Stimulated activated CD4-positive, alpha-beta T cell treated with anti-CD3 and anti-CD28 coated beads, TNF-alpha, amount 100 ng/mL, for 24 hours (primary cell): ENCODE measurements around the gene LRP2.
"Not testable (repeated sequence)": the region's sequence is repeated elsewhere in the genome, so short reads cannot be mapped to it uniquely, and the experiment has no call there.

ENCODE experiments used
- DNase-seq, 3 experiments: peaks; one replicate each; pipeline ENCODE4 v3.0.0-alpha.2; 2020; ENCODE audit warnings: low read depth in 3 of 3

The LRP2 gene

GRCh38 chr2:169175112-169175511 is 187.2 kb downstream of the LRP2 start:
- no peak for DNase-seq

DNA sequence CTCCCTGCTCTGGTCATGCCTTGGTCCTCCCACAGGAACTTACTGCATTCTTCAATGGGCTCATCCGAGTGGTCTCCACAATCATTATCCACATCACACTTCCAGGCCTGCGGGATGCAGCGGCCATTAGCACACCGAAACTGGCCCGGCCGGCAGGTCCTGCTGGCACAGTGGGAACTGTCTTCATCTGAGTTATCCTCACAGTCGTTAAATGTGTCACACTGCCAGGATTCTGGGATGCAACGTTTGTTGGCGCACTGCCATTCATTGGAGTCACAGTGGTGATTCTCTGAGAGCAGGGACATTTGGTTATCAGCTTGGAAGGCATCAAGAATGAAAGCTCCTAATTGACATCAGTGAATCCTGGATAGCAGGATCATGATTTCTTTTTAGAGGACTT is 188.5 kb downstream of the LRP2 start:
- DNase-seq, result no peak

- DNase-seq, result no peak
These were observed 189.4 kb downstream of the LRP2 start for GRCh38 chr2:169172914-169173313.

DNA sequence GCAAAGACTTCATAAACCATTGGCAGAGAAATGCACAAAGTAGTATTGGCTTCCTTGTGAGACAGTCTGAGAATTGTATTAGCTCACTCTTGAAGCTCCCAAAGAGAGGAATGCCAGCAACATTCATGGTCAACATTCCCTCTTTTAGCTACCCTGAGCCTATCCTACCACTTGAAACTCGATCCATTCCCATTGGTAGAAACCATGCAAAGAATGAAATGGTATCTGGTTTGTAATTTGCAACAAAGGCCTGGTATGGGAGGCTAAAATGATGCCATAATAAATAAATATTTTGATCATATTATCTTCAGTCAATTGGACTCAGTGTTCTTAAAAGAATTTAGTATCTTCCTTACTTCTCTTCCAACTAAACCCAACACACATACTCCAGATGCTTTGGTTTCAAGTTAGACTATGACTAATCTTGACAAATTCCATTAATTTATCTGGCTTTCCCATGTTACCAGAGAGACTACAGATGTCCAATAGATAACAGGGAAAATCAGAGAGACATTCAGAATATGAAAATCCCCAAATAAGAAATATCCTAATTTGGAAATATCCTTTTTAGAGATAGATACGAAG is 190.1 kb downstream of the LRP2 start:
- no peak for DNase-seq

DNA sequence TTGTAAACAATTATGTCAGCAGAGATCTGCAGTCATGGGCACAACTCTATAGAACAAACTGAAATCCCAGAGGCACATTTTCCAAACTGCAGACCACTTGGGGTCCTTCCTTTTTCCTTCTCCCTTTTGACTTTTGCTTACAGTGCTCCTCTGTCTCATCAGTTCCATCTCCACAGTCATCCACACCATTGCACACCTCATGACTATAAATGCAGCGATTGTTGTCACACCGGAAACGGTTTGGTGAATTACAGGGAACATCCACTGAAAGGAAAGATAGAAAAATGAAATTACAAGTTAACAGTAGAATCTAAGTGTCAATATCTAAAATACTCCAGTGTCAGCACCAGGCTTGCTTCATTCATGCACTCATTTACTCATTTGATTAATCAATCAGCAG is 196.5 kb downstream of the LRP2 start:
- DNase-seq, result no peak

- DNase-seq, result no peak
These were observed 198.0 kb downstream of the LRP2 start for GRCh38 chr2:169164311-169164710.

DNA sequence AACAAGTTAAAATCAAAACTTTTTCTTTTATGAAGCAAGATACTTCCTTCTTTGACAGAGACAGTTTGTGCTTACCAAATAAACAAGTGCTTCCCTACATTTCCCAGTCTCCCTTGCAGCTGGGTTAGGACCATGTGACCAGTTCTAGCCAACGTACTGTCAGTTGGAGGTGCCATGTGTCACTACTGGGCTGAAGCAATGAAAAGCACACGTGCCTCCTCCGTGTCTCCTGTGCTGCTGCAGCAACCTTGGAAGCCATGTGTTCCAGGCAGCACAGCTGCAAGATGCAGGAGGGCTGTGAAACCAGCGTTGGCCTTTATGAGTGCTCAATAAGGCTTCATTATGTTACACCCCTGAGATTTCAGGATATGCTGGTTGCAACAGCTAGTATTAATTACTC is 199.7 kb downstream of the LRP2 start:
- no peak for DNase-seq

GRCh38 chr2:169160926-169161481 is 201.3 kb downstream of the LRP2 start:
- DNase-seq, result no peak

GRCh38 chr2:169159686-169160085 is 202.6 kb downstream of the LRP2 start:
- no peak for DNase-seq

DNA sequence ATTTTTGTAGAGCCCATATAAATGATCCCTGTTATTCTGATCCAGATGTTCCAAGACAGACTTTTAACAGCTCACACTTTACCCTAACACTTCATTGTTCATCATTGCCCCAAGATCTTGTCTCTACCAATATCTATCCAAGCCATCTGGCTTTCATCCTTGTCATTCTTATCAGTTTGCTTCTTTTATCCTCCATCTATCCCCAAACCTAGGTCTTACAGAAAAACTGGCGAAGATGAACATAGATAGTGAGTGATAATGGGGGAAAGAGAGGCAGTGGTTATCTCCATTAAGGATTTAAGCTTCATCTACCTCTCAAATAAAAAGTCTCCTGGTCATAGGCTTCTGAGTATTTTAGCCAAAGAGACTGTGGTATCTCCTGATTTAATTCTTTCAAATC is 203.5 kb downstream of the LRP2 start:
- no peak for DNase-seq

DNA sequence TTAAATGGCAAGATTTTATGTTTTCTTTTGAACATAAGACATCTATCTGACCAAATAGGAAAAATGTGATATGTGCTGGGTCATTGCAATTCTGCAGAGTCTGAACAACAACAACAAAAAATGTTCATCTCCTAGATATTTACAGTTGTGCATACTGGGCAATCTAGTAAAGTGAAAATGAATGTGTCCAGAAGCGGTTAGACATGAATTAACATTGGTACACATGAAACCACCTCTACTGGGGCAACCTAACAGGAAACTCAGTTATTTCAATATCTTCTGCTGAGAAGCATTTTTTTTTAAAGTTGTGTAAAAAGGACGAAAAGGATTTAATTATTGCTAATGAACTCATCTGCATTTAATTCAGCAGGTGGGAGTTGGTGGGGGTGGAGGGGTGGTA is 216.1 kb downstream of the LRP2 start:
- no peak for DNase-seq

- no peak for DNase-seq
These were observed 218.3 kb downstream of the LRP2 start for GRCh38 chr2:169143998-169144397.

GRCh38 chr2:169141713-169142352 is 220.5 kb downstream of the LRP2 start:
- DNase-seq, result peak; percentile 33 to 41 (median 35)

GRCh38 chr2:169139993-169140767 is 222.2 kb downstream of the LRP2 start:
- DNase-seq, result no peak

DNA sequence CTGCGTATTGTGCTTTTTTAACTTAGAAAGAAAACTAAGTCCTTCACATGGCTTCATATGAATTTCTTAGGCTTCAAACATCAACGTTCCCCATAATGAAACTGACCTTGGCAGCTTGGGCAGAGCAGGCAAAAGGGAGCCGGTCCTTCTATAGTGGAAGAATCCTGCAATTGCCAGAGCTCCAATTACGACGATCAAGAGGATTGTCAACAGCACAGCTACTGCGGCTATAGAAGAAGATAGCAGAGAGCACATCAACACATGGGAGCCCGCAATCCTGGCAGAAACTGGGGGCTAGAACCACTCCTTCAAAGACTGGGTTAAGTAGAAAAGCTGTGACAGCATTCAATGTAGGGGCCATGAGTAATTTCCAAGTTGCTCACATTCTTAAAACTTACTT is 223.2 kb downstream of the LRP2 start:
- DNase-seq, result no peak

DNA sequence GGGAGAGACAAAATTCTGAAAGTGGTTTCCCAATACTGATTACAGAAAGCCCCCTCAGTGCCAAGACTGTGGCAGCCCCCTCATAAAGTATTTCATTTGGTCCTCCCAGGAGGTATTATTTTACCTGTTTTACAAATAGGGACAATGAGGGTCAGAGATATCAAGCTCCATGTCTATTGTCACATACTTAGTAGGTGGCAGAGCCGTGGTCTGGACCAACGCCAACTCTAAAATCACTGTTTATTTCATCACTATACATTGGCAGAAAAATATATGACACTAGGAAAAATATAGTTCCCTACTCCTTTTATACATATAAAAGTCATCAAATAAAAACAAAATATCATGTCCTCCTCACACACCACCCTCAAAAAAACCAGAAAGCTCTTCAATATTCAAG is 224.4 kb downstream of the LRP2 start:
- no peak for DNase-seq

- DNase-seq, result no peak
These were observed 225.3 kb downstream of the LRP2 start for GRCh38 chr2:169136885-169137534.

DNA sequence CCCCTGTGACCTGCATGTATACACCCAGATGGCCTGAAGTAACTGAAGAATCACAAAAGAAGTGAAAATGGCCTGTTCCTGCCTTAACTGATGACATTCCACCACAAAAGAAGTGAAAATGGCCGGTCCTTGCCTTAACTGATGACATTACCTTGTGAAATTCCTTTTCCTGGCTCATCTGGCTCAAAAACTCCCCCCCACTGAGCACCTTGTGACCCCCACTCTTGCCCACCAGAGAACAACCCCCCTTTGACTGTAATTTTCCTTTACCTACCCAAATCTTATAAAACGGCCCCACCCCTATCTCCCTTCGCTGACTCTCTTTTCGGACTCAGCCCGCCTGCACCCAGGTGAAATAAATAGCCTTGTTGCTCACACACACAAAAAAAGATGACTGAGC is 225.9 kb downstream of the LRP2 start:
- not testable (repeated sequence) for DNase-seq

- DNase-seq, result not testable (repeated sequence)
These were observed 228.1 kb downstream of the LRP2 start for GRCh38 chr2:169134272-169134671.

GRCh38 chr2:169131587-169132512 is 230.5 kb downstream of the LRP2 start:
- no peak for DNase-seq

GRCh38 chr2:169129703-169130243 is 232.6 kb downstream of the LRP2 start:
- no peak for DNase-seq
